Stimulated activated CD8-positive, alpha-beta memory T cell treated with anti-CD3 and anti-CD28 coated beads, Interleukin-4, amount 100 ng/mL, for 48 hours (primary cell): ENCODE measurements around the gene TRPM3.
"Not testable (repeated sequence)": the region's sequence is repeated elsewhere in the genome, so short reads cannot be mapped to it uniquely, and the experiment has no call there.

ENCODE experiments used
- DNase-seq: peaks from one replicate; pipeline ENCODE4 v3.0.0-alpha.2; 2020

TRPM3 gene

GRCh38 chr9:70988551-70988950 lies 132.9 kb downstream of the TRPM3 start:
- DNase-seq: no peak

- no peak for DNase-seq
Observed at GRCh38 chr9:70987986-70988385, 133.4 kb downstream of the TRPM3 start.

- DNase-seq: no peak
Observed at GRCh38 chr9:70986984-70987383, 134.4 kb downstream of the TRPM3 start.

- no peak for DNase-seq
Observed at GRCh38 chr9:70983723-70984295, 137.6 kb downstream of the TRPM3 start.

GRCh38 chr9:70981312-70981711 lies 140.1 kb downstream of the TRPM3 start:
- DNase-seq: no peak

GRCh38 chr9:70979966-70980365 lies 141.5 kb downstream of the TRPM3 start:
- no peak for DNase-seq

GRCh38 chr9:70978085-70978484 lies 143.3 kb downstream of the TRPM3 start:
- DNase-seq: no peak

- no peak for DNase-seq
Observed at GRCh38 chr9:70975821-70976220, 145.6 kb downstream of the TRPM3 start.

- DNase-seq: no peak
Observed at GRCh38 chr9:70971723-70972122, 149.7 kb downstream of the TRPM3 start.

- not testable (repeated sequence) for DNase-seq
Observed at GRCh38 chr9:70966380-70966779, 155.0 kb downstream of the TRPM3 start.

GRCh38 chr9:70964861-70965260 lies 156.6 kb downstream of the TRPM3 start:
- DNase-seq: no peak

GRCh38 chr9:70963554-70963953 lies 157.9 kb downstream of the TRPM3 start:
- DNase-seq: no peak

GRCh38 chr9:70962761-70963440 lies 158.5 kb downstream of the TRPM3 start:
- no peak for DNase-seq

- DNase-seq: no peak
Observed at GRCh38 chr9:70959366-70959765, 162.1 kb downstream of the TRPM3 start.

- no peak for DNase-seq
Observed at GRCh38 chr9:70954596-70955143, 166.8 kb downstream of the TRPM3 start.

GRCh38 chr9:70954126-70954525 lies 167.3 kb downstream of the TRPM3 start:
- no peak for DNase-seq

GRCh38 chr9:70951749-70952727 lies 169.4 kb downstream of the TRPM3 start:
- no peak for DNase-seq

- no peak for DNase-seq
Observed at GRCh38 chr9:70950270-70950669, 171.2 kb downstream of the TRPM3 start.

GRCh38 chr9:70949239-70949638 lies 172.2 kb downstream of the TRPM3 start:
- no peak for DNase-seq

GRCh38 chr9:70948744-70949143 lies 172.7 kb downstream of the TRPM3 start:
- DNase-seq: no peak

GRCh38 chr9:70947511-70947910 lies 173.9 kb downstream of the TRPM3 start:
- DNase-seq: no peak

- no peak for DNase-seq
Observed at GRCh38 chr9:70947086-70947485, 174.3 kb downstream of the TRPM3 start.

GRCh38 chr9:70945301-70945700 lies 176.1 kb downstream of the TRPM3 start:
- no peak for DNase-seq
